HG03558 (cell line): ENCODE measurements around the gene GDAP1L1.

Source experiments
- ATAC-seq: cut with Tn5 transposase; IDR thresholded peaks from one replicate; pipeline ENCODE4 v1.9.1; 2021; ENCODE audit warnings: moderate number of reproducible peaks; ENCODE audit not compliant: unreplicated experiment; ENCODE audit errors: extremely low read depth

The GDAP1L1 gene

DNA sequence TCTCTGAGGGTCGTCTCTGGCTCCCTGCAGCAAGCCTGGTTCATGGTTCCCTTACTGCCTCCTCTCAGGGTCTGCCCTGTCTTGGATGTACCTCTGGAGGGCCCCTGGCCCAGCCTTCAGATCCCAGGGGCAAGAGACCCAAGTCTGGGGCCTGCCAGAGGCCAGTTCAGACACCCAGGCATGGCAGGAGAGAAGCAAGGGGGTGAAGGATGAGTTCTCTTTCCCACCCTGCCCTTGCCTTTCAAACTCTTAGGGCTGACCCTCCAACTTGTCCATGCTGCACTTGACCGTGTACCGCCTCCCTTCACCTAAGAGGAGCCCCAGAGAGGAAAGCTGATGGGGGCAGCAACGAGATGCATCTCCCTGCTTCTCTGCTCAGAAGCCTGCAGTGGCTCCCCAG is 4.2 kb downstream of the GDAP1L1 start:
- no peak for ATAC-seq

DNA sequence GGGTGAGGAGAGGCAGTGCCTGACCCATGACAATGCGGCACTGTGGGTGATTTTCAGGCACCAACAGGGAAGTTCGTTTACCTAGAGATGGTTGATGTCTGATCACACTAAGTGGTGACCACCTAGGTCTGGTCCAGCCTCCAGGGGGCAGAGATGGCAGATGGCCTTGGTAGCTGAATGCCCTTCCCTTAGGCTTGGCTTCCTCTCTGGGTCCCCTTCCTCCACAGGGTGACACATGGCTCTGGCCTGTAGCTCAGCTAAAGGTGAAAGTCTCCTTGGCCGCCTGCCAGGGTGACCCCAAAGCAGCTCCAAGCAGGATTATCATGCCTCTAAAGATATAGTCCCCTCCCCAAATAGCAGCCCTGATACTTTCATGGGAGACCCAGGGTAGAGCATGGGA is 6.4 kb downstream of the GDAP1L1 start:
- ATAC-seq: no peak

DNA sequence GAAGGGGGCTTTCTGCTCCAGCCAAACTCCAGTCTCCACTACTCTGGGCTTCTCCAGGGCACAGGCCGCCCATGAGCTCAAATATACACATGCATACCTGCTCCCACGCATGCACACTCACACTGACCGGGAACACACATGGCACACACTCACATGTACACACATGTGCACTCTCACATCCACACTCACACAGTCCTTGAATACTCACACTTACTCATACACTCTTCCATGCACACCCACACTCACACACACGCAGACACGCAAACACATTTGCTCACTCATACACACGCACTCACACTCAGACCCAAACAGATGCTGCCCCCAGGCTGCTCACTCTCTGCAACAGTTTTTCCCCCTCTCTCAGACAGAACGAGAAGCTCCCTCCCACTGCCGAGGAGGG is 7.0 kb downstream of the GDAP1L1 start:
- ATAC-seq: no peak

DNA sequence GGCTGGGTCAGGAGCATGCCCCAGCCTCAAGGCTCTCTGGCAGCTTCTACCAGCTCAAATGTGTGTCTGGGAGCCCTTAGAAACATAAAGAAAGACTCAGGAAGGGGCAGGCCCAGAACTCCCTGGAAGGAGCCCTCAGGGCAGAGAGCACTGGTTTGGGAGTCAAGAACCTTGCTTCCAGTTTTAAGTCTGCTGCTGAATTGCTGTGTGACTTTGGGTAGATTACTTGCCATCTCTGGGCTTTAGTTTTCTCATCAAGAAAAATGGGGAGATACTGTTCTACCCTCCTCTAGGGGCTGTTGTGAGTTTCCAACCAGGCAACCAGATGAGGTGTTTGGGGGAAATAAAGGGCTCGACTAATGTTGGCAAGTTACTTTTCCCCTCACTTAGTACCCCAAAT is 8.8 kb downstream of the GDAP1L1 start:
- no peak for ATAC-seq

DNA sequence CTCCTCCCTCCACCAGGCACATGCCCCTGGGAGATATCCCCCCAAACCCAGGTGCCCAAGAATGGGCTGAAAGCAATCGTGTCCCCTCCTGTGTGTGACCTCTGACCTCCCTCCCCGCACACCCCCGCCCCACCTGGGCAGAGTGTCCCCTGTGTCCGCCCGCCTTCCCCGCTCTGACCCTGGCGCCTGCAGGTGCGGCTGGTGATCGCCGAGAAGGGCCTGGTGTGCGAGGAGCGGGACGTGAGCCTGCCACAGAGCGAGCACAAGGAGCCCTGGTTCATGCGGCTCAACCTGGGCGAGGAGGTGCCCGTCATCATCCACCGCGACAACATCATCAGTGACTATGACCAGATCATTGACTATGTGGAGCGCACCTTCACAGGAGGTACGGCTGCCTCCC is 9.9 kb downstream of the GDAP1L1 start:
- no peak for ATAC-seq

DNA sequence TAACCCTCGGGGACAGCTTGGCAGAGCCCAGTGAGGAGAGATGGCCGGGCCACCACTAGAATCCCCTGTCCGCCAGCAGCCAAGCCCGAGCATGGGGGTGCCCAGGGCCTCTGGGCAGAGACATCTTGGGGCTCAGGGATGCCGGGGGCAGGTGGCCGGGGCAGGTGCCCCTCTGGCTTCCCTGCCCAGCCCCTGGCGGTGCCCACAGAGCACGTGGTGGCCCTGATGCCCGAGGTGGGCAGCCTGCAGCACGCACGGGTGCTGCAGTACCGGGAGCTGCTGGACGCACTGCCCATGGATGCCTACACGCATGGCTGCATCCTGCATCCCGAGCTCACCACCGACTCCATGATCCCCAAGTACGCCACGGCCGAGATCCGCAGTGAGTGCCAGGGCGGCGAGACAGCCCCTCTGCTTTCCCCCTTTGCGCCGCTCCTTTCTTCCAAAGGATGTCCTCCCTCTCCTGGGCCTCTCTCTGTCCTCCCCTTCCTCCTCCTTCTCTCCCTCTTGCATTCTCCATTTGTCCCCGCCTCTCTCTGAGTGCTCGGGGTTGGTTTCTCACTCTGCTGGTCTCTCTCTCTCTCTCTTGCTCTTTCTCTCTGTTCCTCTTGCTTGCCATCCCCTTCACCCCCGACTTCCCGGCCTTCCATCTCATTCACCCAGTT is 11.2 kb downstream of the GDAP1L1 start:
- no peak for ATAC-seq

DNA sequence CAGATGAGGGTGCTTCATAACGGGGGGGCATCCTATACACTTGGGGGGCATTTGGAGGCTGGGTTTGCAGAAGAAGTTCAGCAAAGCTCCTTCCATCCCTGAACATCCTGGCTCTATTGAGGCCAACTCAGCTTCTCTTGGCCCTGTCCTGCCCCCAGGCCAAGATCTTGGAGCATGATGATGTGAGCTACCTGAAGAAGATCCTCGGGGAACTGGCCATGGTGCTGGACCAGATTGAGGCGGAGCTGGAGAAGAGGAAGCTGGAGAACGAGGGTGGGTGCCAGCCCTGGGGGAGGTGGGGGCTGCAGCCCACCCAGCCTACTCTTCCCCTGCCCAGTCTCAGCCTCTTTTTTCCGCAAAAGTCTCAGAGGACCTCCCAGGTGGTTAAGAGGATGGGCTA is 17.2 kb downstream of the GDAP1L1 start:
- no peak for ATAC-seq

DNA sequence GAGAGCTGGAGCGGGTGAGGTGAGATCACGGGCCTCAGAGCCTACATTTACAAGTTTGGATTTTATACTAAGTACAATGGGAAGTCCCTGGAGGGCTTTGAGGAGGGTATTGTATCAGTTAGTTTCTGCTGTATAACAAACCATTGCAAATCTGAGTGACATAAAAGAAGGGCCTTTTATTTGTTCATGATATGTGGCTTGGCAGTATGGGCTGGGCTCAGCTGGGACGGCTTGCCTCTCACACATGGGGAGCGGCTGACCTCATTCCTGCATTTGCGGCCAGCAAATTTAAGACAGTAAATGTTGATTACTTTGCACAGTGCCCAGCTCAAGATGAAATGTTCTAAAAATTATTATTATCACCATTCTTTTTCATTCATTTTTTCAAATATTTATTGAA is 21.7 kb downstream of the GDAP1L1 start:
- no peak for ATAC-seq

DNA sequence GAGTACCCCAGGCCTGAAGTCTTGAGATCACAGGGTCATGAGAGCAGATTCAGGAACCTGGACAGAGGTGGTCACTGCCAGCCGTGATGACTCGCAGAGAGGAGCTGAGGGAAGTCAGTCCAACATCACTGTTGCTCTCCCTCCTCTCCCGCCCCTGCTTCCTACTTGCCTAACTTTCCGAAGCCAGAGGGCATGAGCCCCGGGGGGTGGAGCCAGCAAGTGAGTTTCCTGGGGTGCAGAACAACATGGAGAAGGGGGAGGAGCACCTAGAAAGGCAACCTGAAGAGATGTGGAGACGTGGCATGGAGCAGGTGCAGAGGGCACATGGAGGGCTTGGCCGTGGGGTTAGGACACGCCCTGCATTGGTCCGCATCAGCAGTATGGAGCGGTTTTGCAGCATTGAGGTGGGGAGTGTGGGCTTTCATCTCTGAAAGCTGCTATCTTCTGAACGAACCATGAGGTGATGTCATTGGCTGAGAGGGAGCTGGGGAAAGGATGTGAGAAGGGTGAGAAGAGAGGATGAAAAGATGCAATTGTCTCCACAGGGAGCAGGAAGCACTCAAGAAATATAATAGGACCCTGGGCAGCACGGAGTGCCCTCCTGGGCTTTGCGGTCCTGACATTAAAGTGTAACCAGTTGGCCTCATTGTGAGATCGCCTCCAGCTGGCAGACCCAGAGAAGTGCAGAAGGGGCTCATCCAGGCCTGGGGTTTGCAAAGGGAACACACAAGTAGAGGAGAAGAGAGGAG is 25.0 kb downstream of the GDAP1L1 start:
- no peak for ATAC-seq

DNA sequence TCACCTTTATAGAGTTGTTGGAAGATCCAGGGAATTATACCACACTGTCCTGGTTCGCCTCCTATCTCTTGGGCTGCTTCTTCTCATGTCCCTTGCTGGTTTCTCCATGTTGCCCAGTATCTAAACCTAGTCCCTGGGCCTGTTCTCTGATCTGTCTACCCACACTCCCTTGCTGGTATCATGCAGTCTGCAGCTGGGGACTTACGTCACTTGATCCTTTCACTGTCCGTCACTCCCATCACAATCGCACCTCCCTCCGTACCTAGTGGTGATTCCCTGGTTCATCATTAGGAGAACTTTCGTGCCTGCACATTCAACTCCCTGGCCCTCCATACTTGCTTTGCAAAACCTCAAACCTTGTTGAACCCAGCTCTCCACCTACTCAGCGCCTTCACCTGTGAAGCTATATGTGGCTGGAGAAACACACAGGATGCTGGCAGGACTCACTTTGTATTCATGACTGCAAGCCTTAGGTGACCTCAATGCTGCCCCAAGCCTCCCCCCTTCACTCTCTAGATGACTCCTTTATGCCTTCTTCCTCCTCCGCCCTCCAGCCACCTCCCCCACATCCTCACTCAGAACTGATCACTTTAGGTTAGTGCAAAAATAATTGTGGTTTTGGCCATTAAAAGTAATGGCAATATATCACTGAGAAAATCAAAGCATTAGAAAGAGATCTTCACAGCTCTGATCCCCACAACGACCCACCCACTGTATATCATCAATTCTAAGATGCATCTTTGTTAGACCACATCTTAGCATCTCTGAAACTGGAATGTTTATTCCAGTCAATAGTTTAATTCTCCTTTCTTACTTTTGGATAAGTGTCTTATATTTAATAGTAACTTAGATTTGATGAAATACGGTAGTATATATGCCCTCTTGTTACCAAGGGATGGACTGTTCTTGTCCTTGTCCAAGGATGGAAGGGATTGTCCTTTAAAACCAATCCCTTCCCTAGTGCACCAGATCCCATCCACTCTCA is 26.4 kb downstream of the GDAP1L1 start:
- ATAC-seq: no peak

DNA sequence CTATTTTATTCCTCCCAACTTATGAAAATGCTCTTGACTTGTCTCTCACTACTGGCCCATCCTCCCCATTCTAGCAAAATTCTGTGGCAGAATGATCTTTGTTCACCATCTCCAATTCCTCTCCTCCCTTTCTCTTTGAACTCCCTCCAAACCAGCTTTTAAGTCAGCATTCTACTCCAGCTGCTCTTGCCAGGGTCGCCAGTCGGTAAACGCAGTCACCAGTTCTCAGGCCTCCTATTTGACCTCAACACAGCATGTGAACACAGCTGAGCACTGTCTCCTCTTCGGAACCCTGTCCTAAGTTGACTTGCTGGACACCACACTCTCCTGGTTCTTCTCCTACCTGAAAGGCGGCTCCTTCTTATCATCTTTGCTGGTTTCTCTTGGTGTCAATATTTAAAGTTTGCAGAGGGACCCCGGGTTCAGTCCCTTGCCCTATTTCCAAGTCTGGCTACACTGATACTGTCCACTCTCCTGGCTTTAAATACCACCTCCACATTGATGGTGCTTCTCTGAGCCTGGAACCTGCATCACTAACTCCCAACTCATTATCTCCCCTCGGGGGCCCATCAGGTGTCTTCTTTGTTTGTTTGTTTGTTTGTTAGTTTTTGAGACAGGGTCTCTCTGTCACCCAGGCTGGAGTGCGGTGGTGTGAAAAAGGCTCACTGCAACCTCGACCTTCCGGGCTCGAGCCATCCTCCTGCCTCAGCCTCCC is 27.4 kb downstream of the GDAP1L1 start:
- no peak for ATAC-seq

DNA sequence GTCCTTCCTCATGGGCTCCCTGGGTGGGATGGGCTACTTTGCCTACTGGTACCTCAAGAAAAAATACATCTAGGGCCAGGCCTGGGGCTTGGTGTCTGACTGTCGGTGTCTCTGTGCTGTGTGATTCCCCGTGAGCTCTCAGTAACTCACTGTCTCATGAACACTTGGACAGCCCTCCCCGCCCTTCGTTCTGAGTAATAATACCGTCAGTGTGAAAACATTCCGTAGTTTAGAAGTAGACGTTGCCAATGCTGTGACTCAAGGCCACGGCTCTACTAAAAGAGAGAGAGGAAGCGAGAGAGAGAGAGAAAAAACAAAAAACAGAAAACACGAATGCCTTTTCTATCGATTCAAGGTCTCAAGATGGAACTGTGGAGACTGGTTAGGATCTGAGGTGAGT is 32.1 kb downstream of the GDAP1L1 start:
- ATAC-seq: no peak

DNA sequence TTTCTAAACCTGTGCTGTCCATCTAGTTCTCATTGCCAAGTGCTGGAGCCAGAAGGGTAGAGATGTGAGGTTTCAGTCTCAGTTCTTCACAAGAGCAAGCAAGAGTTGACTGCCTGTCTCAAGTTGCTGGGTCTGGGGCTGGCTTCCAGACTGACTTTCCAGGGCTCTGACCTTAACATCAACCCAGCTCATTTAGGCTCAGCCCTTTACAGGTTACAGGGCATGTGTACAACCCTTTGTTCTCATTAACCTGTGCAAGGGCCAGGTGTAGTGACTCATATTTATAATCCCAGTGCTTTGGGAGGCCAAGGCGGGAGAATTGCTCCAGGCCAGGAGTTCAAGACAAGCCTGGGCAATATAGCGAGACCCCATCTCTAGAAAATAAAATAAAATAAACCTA is 33.3 kb downstream of the GDAP1L1 start:
- no peak for ATAC-seq

DNA sequence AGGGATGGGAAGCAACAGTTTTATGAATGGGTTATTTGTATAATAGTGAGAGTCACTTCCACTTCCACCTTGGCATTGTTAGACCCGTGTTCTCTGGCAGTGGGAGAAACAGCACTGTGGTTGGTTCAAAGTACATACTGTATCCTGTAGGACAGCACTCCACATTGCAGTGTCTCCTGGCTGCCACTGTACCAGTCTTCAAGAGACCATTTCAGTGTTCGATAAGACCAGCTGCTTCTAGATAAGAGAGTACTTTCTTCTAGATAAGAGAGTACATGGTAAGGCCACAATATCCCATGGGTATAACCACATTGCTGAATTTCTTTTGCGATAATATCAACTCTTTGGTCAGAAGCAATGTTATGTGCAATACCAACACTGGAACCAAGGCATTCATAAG is 35.1 kb downstream of the GDAP1L1 start:
- ATAC-seq: no peak

DNA sequence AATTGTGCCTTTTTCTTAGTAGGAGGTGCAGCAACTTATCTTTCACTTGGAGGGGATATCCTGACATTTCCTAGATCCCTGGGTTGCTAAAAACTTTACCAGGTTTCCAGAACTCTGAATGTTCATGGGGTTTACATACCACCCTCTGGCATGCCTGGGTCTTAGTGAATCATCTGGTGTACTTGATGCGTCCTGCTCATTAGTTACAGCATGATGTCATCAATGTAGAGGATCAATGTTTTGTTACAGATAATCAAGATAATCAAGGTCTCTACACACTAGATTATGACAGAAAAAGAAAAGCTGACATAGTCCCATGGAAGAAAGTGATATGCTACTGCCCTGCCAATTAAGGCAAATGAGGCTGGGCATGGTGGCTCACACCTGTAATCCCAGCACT is 36.9 kb downstream of the GDAP1L1 start:
- no peak for ATAC-seq

DNA sequence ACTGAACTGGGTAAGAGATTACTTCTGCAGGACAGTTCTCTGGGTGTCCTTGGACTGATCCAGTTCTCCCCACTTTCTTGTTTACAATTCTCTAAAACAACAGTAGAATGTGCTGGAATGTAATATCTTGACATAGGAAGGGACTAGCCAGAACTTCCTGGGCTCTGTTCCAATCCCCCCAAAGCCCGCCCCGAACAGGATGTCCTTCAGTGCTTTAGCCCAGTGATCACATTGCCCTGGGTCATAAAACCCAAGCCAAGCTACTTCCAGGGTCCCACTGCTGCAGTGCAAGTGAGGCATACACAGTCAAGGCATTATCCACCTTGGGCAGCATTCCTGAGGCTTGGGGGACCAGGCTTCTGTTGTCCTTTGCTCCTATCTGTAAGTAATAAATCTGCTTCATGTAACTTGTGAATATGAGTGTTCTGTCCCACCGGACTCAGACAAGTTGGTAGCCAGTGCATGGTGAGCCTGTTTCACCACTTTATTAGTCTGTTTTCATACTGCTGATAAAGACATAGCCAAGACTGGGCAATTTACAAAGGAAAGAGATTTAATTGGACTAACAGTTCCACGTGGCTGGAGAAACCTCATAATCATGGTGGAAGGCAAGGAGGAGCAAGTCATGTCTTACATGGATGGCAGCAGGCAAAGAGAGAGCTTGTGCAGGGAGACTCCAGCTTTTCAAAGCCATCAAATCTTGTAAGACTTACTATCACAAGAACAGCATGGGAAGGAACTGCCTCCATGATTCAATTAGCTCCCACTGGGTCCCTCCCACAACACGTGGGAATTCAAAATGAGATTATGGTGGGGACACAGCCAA is 40.4 kb downstream of the GDAP1L1 start:
- ATAC-seq: no peak

DNA sequence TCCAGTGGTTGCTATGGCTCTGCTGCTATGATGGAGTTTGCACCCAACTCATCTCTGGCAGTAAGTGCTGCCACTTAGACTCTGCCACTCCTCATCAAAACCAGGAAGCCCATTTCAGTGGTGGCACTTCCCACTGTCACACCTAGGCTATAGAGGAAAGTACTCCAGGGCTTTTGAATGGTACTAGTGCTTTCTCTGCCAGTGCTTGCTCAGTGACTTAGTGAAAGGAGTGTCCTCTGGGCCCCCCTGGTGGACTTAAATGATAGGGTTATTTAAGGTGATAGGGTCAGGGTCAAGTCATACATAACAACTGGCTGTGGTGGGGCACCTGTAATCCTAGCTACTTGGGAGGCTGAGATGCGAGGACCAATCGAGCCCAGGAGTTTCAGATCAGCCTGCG is 41.1 kb downstream of the GDAP1L1 start:
- no peak for ATAC-seq

DNA sequence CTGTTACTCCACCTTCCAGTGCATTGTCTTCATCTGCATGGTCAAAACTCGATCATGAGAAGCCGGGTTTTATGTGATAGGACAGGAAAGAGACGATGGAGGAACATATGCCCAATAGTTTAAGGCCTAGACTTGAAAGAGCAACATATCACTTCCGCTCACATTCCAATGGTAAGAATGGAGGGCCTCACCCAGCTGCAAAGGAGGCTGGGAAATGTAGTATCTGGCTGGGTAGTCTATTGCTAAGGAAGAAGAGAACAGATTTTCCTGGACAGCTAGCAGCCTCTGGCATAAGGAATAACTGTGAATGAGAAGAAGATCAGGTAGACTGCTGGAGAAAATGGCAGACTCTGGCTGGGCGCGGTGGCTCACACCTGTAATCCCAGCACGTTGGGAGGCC is 44.6 kb downstream of the GDAP1L1 start:
- ATAC-seq: no peak

DNA sequence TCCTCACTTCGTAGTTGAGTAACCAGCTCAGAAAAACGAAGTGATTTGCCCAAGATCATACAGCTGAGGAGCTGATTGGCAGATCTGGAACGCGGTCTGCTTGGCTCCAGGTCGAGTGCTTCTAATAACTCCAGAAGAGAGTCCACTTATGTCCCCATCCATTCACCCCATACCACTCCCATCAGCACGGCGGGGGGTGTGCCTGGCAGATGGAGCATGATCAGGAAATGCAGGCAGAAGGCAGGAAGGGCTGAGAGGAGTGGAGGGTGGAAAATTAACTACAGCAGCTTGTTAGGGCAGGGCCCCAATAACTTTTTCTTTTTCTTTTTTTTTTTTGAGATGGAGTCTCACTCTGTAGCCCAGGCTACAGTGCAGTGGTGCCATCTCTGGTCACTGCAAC is 48.9 kb downstream of the GDAP1L1 start:
- no peak for ATAC-seq

DNA sequence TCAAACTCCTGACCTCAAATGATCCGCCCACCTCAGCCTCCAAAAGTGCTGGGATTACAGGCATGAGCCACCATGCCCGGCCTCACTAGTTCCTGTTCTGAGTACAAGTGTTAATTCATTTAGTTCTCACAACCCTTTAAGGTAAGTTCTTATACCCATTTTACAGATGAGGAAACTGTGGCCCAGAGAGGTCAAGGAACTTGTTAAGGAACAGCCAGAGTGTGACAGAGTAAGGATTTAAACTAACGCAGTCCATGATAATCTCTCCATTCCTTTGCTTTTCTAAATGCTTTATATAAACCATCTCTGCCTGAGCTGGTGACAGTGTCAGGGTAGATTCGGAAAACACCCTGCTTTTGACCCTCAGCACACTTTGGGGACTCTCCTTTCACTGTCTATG is 50.6 kb downstream of the GDAP1L1 start:
- ATAC-seq: no peak
